ENCODE data around the gene DIDO1.
A peak's percentile ranks its signal among the peaks of the same experiment; 100 is the strongest.
"Not testable (repeated sequence)": the region's sequence is repeated elsewhere in the genome, so short reads cannot be mapped to it uniquely, and the experiment has no call there.

The DIDO1 gene

DNA sequence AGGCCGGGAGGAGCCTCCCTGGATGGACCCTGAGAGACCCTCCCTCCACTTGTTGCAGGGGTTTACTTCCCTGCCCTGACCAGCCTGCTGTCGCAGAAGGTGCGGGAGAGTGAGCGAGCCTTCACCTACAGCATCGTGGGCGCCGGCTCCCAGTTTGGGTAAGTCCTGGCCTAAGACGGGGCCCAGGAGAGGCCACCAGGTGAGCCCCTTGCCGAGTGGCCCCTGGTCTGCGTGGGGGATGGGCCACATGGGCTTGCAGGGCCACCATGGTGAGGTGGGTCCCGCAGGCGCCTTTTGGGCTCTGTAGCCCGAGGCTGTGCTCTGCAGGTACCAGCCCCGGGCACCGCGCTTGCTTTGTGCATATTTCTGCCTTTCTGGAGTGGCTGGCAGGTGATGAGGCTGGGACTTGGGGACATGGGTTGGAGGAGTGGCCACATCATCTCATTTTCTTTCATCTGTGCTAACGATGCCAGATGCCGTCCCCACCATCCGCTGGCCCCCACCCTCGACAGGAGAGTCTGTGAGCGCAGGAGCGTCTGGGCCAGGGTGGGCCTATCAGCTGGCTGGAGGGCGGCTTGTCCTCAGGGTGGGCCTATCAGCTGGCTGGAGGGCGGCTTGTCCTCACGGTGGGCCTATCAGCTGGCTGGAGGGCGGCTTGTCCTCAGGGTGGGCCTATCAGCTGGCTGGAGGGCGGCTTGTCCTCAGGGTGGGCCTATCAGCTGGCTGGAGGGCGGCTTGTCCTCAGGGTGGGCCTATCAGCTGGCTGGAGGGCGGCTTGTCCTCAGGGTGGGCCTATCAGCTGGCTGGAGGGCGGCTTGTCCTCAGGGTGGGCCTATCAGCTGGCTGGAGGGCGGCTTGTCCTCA is 34.4 kb upstream of the DIDO1 start:
- H3K18ac ChIP-seq (ENCODE audit: low read length) = not testable (repeated sequence)

GRCh38 chr20:62959998-62960436 is 33.7 kb upstream of the DIDO1 start:
- H3K18ac ChIP-seq (ENCODE audit: low read length) = no peak overlapping the region
- no peak overlapping the region for H3K4ac ChIP-seq (ENCODE audit: low read depth, low read length)
- no peak for DNase-seq
- no peak overlapping the region for H2BK120ac ChIP-seq (ENCODE audit: insufficient read depth, low read length, poor library complexity)
- no peak overlapping the region for H3K23ac ChIP-seq (ENCODE audit: low read length)
- no peaks in the 10 kb centered on the region for H3K79me1 ChIP-seq (ENCODE audit: low read length)
- no peak overlapping the region for H3K4me3 ChIP-seq (ENCODE audit: low read depth, low read length)
- H4K12ac ChIP-seq (ENCODE audit: low read depth, low read length) = no peak overlapping the region
- H3K27me3 ChIP-seq (ENCODE audit: insufficient read depth, low read length) = no peaks in the 10 kb centered on the region
- H2AK5ac ChIP-seq (ENCODE audit: low read length) = no peak overlapping the region
- peaks cover 0 to 2% of the 10 kb centered on the region in 2 experiments for H3K36me3 ChIP-seq (ENCODE audit: control insufficient read depth in 1 of 2, insufficient read depth in 2 of 2, low read length in 2 of 2)
- H3K27ac ChIP-seq (ENCODE audit: low read depth, low read length) = no peak overlapping the region
- no peaks in the 10 kb centered on the region for H3K79me2 ChIP-seq (ENCODE audit: control insufficient read depth, insufficient read depth, low read length, poor library complexity)
- WGBS (ENCODE audit: extremely low coverage, insufficient coverage, insufficient read length) = no CpG with 5 or more reads among the region's 20 CpGs
- H3K4me2 ChIP-seq (ENCODE audit: low read length) = no peak overlapping the region
- H2BK12ac ChIP-seq (ENCODE audit: low read length) = no peak overlapping the region
- H3K9me3 ChIP-seq (ENCODE audit: insufficient read depth, low read depth, low read length) = peaks cover 10% of the 10 kb centered on the region
- no peak overlapping the region for H4K8ac ChIP-seq (ENCODE audit: low read depth, low read length)
- H3K14ac ChIP-seq (ENCODE audit: low read length) = no peak overlapping the region
- H3K9ac ChIP-seq (ENCODE audit: low read length) = no peak overlapping the region
- H2BK5ac ChIP-seq (ENCODE audit: low read depth, low read length, poor library complexity) = no peak overlapping the region
- H4K91ac ChIP-seq (ENCODE audit: low read depth, low read length) = no peak overlapping the region
- no peak overlapping the region for H2AFZ ChIP-seq (ENCODE audit: insufficient read depth, low read length, poor library complexity)
- H3K4me1 ChIP-seq (ENCODE audit: control insufficient read depth in 1 of 2, insufficient read depth in 2 of 2, low read length in 2 of 2) = peaks cover 8 to 9% of the 10 kb centered on the region in 2 experiments

More for the DNA sequence above, 34.4 kb upstream of the DIDO1 start:
- DNase-seq = peak in 1 of 2 donors; percentile 36
- not testable (repeated sequence) for H3K27ac ChIP-seq (ENCODE audit: low read depth, low read length); H2BK5ac ChIP-seq (ENCODE audit: low read depth, low read length, poor library complexity); H3K79me2 ChIP-seq (ENCODE audit: control insufficient read depth, insufficient read depth, low read length, poor library complexity); H2AK5ac ChIP-seq (ENCODE audit: low read length); H2AFZ ChIP-seq (ENCODE audit: insufficient read depth, low read length, poor library complexity); H3K23ac ChIP-seq (ENCODE audit: low read length); H3K14ac ChIP-seq (ENCODE audit: low read length); H3K4ac ChIP-seq (ENCODE audit: low read depth, low read length); H2BK12ac ChIP-seq (ENCODE audit: low read length); H4K91ac ChIP-seq (ENCODE audit: low read depth, low read length); H3K27me3 ChIP-seq (ENCODE audit: insufficient read depth, low read length); H3K4me1 ChIP-seq (ENCODE audit: control insufficient read depth in 1 of 2, insufficient read depth in 2 of 2, low read length in 2 of 2); H2BK120ac ChIP-seq (ENCODE audit: insufficient read depth, low read length, poor library complexity); H3K9me3 ChIP-seq (ENCODE audit: insufficient read depth, low read depth, low read length); H3K9ac ChIP-seq (ENCODE audit: low read length); H3K4me3 ChIP-seq (ENCODE audit: low read depth, low read length); H3K36me3 ChIP-seq (ENCODE audit: control insufficient read depth in 1 of 2, insufficient read depth in 2 of 2, low read length in 2 of 2); H4K12ac ChIP-seq (ENCODE audit: low read depth, low read length); H3K79me1 ChIP-seq (ENCODE audit: low read length); H4K8ac ChIP-seq (ENCODE audit: low read depth, low read length); H3K4me2 ChIP-seq (ENCODE audit: low read length)
- WGBS (ENCODE audit: extremely low coverage, insufficient coverage, insufficient read length) = no CpG with 5 or more reads among the region's 31 CpGs

DNA sequence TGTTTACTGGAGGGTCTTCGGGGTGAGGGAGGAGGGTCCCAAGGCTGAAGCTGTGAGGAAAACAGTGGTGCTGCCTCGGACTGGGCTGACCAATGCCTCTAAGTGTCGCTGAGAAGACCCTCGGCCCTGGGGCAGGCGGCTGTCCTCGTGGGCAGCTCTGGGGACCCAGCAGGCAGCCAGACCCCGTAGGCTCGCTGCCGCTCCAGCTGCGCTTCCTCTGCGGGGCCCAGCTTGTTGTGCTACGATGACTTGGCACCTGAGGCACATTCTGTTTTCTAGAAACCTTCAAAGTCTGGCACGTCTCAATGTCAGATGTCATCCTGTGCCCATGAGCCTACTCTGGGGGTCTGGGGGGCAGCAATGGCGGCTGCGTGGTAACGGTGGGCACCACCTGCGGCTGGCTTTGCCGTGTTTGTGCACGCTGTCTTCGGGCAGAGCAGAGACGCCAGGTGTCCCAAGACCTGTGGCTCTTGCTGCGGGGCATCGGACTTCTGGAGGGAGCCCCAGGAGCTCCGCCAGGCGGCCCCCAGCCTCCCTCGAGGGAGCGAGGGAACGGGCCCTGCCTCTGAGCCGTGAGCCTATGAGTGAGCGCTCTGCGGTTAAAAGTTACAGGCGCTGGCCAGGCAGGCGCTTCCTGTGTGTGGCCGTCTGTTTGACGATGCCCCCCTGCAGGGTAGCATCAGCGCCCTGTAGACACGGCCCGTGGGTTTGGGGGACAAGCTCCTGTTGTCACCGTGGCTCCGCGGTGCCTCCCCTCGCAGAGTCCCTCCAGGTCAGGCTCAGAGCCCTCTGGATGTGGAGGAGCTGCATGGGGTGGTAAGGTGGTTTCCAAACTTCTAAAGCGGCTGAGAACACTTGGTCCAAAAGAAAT is 33.0 kb upstream of the DIDO1 start:
- Histone ChIP-seq H3K27me3 (ENCODE audit: insufficient read depth, low read length) (no peaks in the 10 kb centered on the region), H2AFZ (ENCODE audit: insufficient read depth, low read length, poor library complexity) (no peak overlapping the region), H3K18ac (ENCODE audit: low read length) (no peak overlapping the region), H3K4ac (ENCODE audit: low read depth, low read length) (no peak overlapping the region), H2AK5ac (ENCODE audit: low read length) (no peak overlapping the region), H3K23ac (ENCODE audit: low read length) (no peak overlapping the region), H3K79me1 (ENCODE audit: low read length) (no peaks in the 10 kb centered on the region), H4K12ac (ENCODE audit: low read depth, low read length) (no peak overlapping the region), H4K91ac (ENCODE audit: low read depth, low read length) (no peak overlapping the region), H3K79me2 (ENCODE audit: control insufficient read depth, insufficient read depth, low read length, poor library complexity) (no peaks in the 10 kb centered on the region), H3K4me3 (ENCODE audit: low read depth, low read length) (no peak overlapping the region), H2BK12ac (ENCODE audit: low read length) (no peak overlapping the region), H3K36me3 (ENCODE audit: control insufficient read depth in 1 of 2, insufficient read depth in 2 of 2, low read length in 2 of 2) (peaks cover 0 to 2% of the 10 kb centered on the region in 2 experiments), H3K9ac (ENCODE audit: low read length) (no peak overlapping the region), H3K14ac (ENCODE audit: low read length) (no peak overlapping the region), H4K8ac (ENCODE audit: low read depth, low read length) (no peak overlapping the region), H3K4me2 (ENCODE audit: low read length) (no peak overlapping the region), H3K9me3 (ENCODE audit: insufficient read depth, low read depth, low read length) (peaks cover 5% of the 10 kb centered on the region), H3K4me1 (ENCODE audit: control insufficient read depth in 1 of 2, insufficient read depth in 2 of 2, low read length in 2 of 2) (peaks cover 9 to 10% of the 10 kb centered on the region in 2 experiments), H2BK5ac (ENCODE audit: low read depth, low read length, poor library complexity) (no peak overlapping the region), H2BK120ac (ENCODE audit: insufficient read depth, low read length, poor library complexity) (no peak overlapping the region), H3K27ac (ENCODE audit: low read depth, low read length) (no peak overlapping the region)
- WGBS (ENCODE audit: extremely low coverage, insufficient coverage, insufficient read length) = no CpG with 5 or more reads among the region's 43 CpGs
- no peak for DNase-seq

- Histone ChIP-seq H4K8ac (ENCODE audit: low read depth, low read length) (no peak overlapping the region), H3K4me2 (ENCODE audit: low read length) (no peak overlapping the region), H3K14ac (ENCODE audit: low read length) (no peak overlapping the region), H3K9ac (ENCODE audit: low read length) (no peak overlapping the region), H3K23ac (ENCODE audit: low read length) (no peak overlapping the region), H3K27ac (ENCODE audit: low read depth, low read length) (no peak overlapping the region), H2BK120ac (ENCODE audit: insufficient read depth, low read length, poor library complexity) (no peak overlapping the region), H3K4ac (ENCODE audit: low read depth, low read length) (no peak overlapping the region), H3K27me3 (ENCODE audit: insufficient read depth, low read length) (no peaks in the 10 kb centered on the region), H3K18ac (ENCODE audit: low read length) (no peak overlapping the region), H4K91ac (ENCODE audit: low read depth, low read length) (no peak overlapping the region), H2AFZ (ENCODE audit: insufficient read depth, low read length, poor library complexity) (no peak overlapping the region), H3K4me3 (ENCODE audit: low read depth, low read length) (no peak overlapping the region), H3K79me2 (ENCODE audit: control insufficient read depth, insufficient read depth, low read length, poor library complexity) (no peaks in the 10 kb centered on the region), H3K36me3 (ENCODE audit: control insufficient read depth in 1 of 2, insufficient read depth in 2 of 2, low read length in 2 of 2) (peaks cover 0 to 2% of the 10 kb centered on the region in 2 experiments), H2BK5ac (ENCODE audit: low read depth, low read length, poor library complexity) (no peak overlapping the region), H3K9me3 (ENCODE audit: insufficient read depth, low read depth, low read length) (peaks cover 3% of the 10 kb centered on the region), H3K4me1 (ENCODE audit: control insufficient read depth in 1 of 2, insufficient read depth in 2 of 2, low read length in 2 of 2) (peaks cover 11 to 13% of the 10 kb centered on the region in 2 experiments), H3K79me1 (ENCODE audit: low read length) (no peaks in the 10 kb centered on the region), H2AK5ac (ENCODE audit: low read length) (no peak overlapping the region), H2BK12ac (ENCODE audit: low read length) (no peak overlapping the region), H4K12ac (ENCODE audit: low read depth, low read length) (no peak overlapping the region)
- WGBS (ENCODE audit: extremely low coverage, insufficient coverage, insufficient read length) = no CpG with 5 or more reads among the region's 10 CpGs
- no peak for DNase-seq
These were observed 32.2 kb upstream of the DIDO1 start for GRCh38 chr20:62958388-62959100.
